Caco-2 (cell line): ENCODE results near the gene CLEC16A. TPM values are rescaled to one million over a fixed set of nuclear protein-coding genes. Genes with fewer than 3 reads are reported as not detected.

ENCODE experiments used
- BruUV-seq: library from RNA; stranded (reverse); fragments of 400-500 nt; replicated peaks from 2 replicates; lab custom pipeline; 2021; lab: Mats Ljungman, UMichigan
- CTCF ChIA-PET: fragments of 300-600 bp; sonication (Branson Sonifier 250); formaldehyde crosslinking; loops from one replicate; lab custom pipeline; 2022; ENCODE audit warnings: antibody characterized with exemption; lab: Charles Lee
- POLR2A ChIA-PET: fragments of 300-600 bp; sonication (Branson Sonifier 250); formaldehyde crosslinking; loops from one replicate; lab custom pipeline; 2022; ENCODE audit warnings: antibody characterized with exemption; lab: Charles Lee
- DNase-seq, 2 experiments: peaks; one replicate each; pipeline versions ENCODE4 v3.0.0 to v3.0.0-alpha.2; 2020 to 2022
- H3K27me3 ChIP-seq: replicated peaks from 2 replicates; pipeline ENCODE4 v1.6.0; 2011; ENCODE audit warnings: low read length; ENCODE audit not compliant: control insufficient read depth, insufficient read depth
- H3K36me3 ChIP-seq: 2 replicates; pipeline ENCODE4 v1.5.1; 2011; ENCODE audit warnings: low read length; ENCODE audit not compliant: control insufficient read depth, insufficient read depth
- H3K4me1 ChIP-seq: fragments of 250-450 bp; sonication (Bioruptor Pico); 2 replicates; pipeline ENCODE4 v1.5.1; 2020; ENCODE audit warnings: mild to moderate bottlenecking
- H3K4me3 ChIP-seq: 2 replicates; pipeline ENCODE4 v1.5.1; 2011; ENCODE audit warnings: low read depth, mild to moderate bottlenecking, control low read depth, low read length
- H3K9me3 ChIP-seq: fragments of 250-450 bp; sonication (Bioruptor Pico); 2 replicates; pipeline ENCODE4 v1.5.1; 2020; ENCODE audit warnings: mild to moderate bottlenecking, moderate library complexity
- H3K27ac Mint-ChIP-seq: one replicate; pipeline ENCODE4 v1.8.0; 2022; ENCODE audit warnings: mixed read lengths; ENCODE audit not compliant: unreplicated experiment
- H3K27me3 Mint-ChIP-seq: one replicate; pipeline ENCODE4 v1.8.0; 2022; ENCODE audit warnings: mixed read lengths; ENCODE audit not compliant: insufficient read depth, unreplicated experiment
- H3K36me3 Mint-ChIP-seq: one replicate; pipeline ENCODE4 v1.8.0; 2022; ENCODE audit warnings: mild to moderate bottlenecking, mixed read lengths; ENCODE audit not compliant: insufficient read depth, unreplicated experiment
- H3K4me1 Mint-ChIP-seq: one replicate; pipeline ENCODE4 v1.8.0; 2022; ENCODE audit warnings: low read depth, mixed read lengths; ENCODE audit not compliant: unreplicated experiment
- H3K4me3 Mint-ChIP-seq: one replicate; pipeline ENCODE4 v1.8.0; 2022; ENCODE audit warnings: mild to moderate bottlenecking, moderate library complexity, mixed read lengths; ENCODE audit not compliant: unreplicated experiment
- H3K9me3 Mint-ChIP-seq: one replicate; pipeline ENCODE4 v1.8.0; 2022; ENCODE audit warnings: mixed read lengths; ENCODE audit not compliant: unreplicated experiment
- intact Hi-C: fragments of 100-400 bp; cut with micrococcal nuclease; formaldehyde crosslinking; loops from one replicate; pipeline ENCODE4 v1.10.0; 2022; ENCODE audit not compliant: unreplicated experiment
- total RNA-seq: library from RNA; stranded (reverse); gene quantifications from 2 replicates; pipeline ENCODE4 v1.2.3, GENCODE V29; 2022
- TF ChIP-seq, protein P1 (sequence below), 2 experiments: fragments of 200-600 bp in 1 of 2; IDR thresholded peaks; 1 replicate in 1 of 2; 2 replicates in 1 of 2; pipeline versions ENCODE4 v1.5.1 to v1.8.0; 2011 to 2022; ENCODE audit warnings: antibody characterized with exemption in 1 of 2, control low read depth in 1 of 2, inconsistent platforms in 1 of 2, low read depth in 1 of 2, low read length in 1 of 2, mild to moderate bottlenecking in 1 of 2, moderate library complexity in 1 of 2; ENCODE audit not compliant: insufficient read depth in 1 of 2, severe bottlenecking in 1 of 2, unreplicated experiment in 1 of 2

The CLEC16A gene
- total RNA-seq, 1 experiment from 2014 or later = 27.0 TPM

DNA sequence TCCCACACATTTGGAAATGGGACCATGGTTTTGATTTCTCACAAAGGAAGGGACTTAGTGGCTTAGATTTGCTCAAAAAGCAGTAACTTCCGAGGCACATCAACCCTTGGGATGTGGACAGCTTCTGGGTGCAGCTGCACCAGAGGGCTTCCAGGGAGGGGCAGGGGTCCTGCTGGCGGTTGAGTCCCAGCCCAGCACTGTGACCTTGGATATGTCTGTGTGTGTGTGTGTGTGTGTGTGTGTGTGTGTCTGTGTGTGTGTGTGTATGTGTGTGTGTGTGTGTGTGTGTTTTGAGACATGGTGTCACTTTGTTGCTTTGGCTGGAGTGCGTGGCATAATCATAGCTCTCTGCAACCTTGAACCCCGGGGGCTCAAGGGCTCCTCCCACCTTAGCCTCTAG lies 130.8 kb downstream of the CLEC16A start:
- Histone ChIP-seq H3K36me3 (no peaks in the 10 kb centered on the region), H3K4me3 (no peak overlapping the region), H3K4me1 (peaks cover 18% of the 10 kb centered on the region), H3K9me3 (no peaks in the 10 kb centered on the region), H3K27me3 (no peaks in the 10 kb centered on the region)
- no peak overlapping the region for H3K4me3 Mint-ChIP-seq
- TF ChIP-seq, protein P1, sequence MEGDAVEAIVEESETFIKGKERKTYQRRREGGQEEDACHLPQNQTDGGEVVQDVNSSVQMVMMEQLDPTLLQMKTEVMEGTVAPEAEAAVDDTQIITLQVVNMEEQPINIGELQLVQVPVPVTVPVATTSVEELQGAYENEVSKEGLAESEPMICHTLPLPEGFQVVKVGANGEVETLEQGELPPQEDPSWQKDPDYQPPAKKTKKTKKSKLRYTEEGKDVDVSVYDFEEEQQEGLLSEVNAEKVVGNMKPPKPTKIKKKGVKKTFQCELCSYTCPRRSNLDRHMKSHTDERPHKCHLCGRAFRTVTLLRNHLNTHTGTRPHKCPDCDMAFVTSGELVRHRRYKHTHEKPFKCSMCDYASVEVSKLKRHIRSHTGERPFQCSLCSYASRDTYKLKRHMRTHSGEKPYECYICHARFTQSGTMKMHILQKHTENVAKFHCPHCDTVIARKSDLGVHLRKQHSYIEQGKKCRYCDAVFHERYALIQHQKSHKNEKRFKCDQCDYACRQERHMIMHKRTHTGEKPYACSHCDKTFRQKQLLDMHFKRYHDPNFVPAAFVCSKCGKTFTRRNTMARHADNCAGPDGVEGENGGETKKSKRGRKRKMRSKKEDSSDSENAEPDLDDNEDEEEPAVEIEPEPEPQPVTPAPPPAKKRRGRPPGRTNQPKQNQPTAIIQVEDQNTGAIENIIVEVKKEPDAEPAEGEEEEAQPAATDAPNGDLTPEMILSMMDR (IDR thresholded peaks at IDR 0.05; ENCODE audit: insufficient read depth in 1 of 2, low read depth in 1 of 2, low read length in 1 of 2, severe bottlenecking in 1 of 2, unreplicated experiment in 1 of 2) = no peak
- DNase-seq = no peak
- no peak overlapping the region for H3K27ac Mint-ChIP-seq
- no peaks in the 10 kb centered on the region for H3K27me3 Mint-ChIP-seq
- BruUV-seq = no TSS peak
- intact Hi-C loops = no loop called here
- ChIA-PET CTCF (no interaction called here), POLR2A (no interaction called here)
- no peaks in the 10 kb centered on the region for H3K9me3 Mint-ChIP-seq
- H3K36me3 Mint-ChIP-seq = peaks cover 10% of the 10 kb centered on the region
- peaks cover 17% of the 10 kb centered on the region for H3K4me1 Mint-ChIP-seq

GRCh38 chr16:11076259-11077018 lies 132.1 kb downstream of the CLEC16A start:
- no peak for DNase-seq
- CTCF ChIA-PET = no interaction called here
- POLR2A ChIA-PET = no interaction called here
- BruUV-seq = no TSS peak
- H3K27me3 Mint-ChIP-seq = no peaks in the 10 kb centered on the region
- Histone ChIP-seq H3K4me3 (no peak overlapping the region), H3K36me3 (no peaks in the 10 kb centered on the region), H3K4me1 (peaks cover 18% of the 10 kb centered on the region), H3K27me3 (no peaks in the 10 kb centered on the region), H3K9me3 (no peaks in the 10 kb centered on the region)
- H3K36me3 Mint-ChIP-seq = no peaks in the 10 kb centered on the region
- no peak overlapping the region for H3K27ac Mint-ChIP-seq
- intact Hi-C loops = no loop called here
- TF ChIP-seq, protein P1 (IDR thresholded peaks at IDR 0.05; ENCODE audit: insufficient read depth in 1 of 2, low read depth in 1 of 2, low read length in 1 of 2, severe bottlenecking in 1 of 2, unreplicated experiment in 1 of 2) = no peak
- peaks cover 24% of the 10 kb centered on the region for H3K4me1 Mint-ChIP-seq
- H3K4me3 Mint-ChIP-seq = no peak overlapping the region
- no peaks in the 10 kb centered on the region for H3K9me3 Mint-ChIP-seq

DNA sequence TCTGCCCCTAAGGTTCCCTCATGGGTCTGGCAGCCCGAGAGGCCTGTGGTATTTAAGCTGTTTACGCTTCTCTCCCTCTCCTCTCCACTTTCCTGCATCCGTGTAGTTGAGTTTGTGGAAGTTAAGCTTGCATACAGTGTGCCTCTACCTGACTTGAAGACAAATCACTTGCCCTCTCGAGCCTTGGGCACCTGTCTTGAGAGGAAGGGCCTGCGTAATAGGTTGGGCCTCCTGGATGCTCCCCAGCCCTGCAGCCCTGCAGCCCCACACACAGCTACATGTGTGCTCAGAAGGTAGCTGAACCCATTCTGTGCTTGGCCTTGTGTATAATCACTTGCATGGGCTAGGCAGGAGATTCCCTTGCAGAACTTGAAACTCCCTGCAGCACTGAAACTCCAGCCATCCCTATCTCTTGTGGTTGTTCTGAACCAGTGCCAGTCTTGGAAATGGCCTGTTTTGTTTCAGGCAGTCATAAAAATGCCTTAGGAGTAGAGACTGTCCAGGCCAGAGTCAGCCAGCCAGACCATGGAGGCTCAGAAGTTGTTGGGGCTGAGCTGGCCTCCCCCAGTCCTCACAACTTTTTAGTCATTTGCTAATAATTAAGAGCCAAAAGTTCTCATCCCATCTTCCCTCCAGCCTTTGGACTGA lies 134.6 kb downstream of the CLEC16A start:
- Mint-ChIP-seq H3K9me3 (no peaks in the 10 kb centered on the region), H3K27ac (peak overlapping the region; percentile 73), H3K27me3 (no peaks in the 10 kb centered on the region), H3K4me1 (peaks cover 24% of the 10 kb centered on the region), H3K36me3 (peaks cover 7% of the 10 kb centered on the region), H3K4me3 (no peak overlapping the region)
- TF ChIP-seq, protein P1 (IDR thresholded peaks at IDR 0.05; ENCODE audit: insufficient read depth in 1 of 2, low read depth in 1 of 2, low read length in 1 of 2, severe bottlenecking in 1 of 2, unreplicated experiment in 1 of 2) = no peak
- no peaks in the 10 kb centered on the region for H3K9me3 ChIP-seq
- no peak overlapping the region for H3K4me3 ChIP-seq
- CTCF ChIA-PET = no interaction called here
- peaks cover 18% of the 10 kb centered on the region for H3K4me1 ChIP-seq
- H3K27me3 ChIP-seq = no peaks in the 10 kb centered on the region
- no peaks in the 10 kb centered on the region for H3K36me3 ChIP-seq
- POLR2A ChIA-PET = no interaction called here
- no peak for DNase-seq
- no TSS peak for BruUV-seq
- intact Hi-C loops = no loop called here
